ENCODE measurements around the gene TSNAXIP1. TPM values are rescaled to one million over a fixed set of nuclear protein-coding genes. Genes with fewer than 3 reads are reported as not detected.

Gene TSNAXIP1
- total and polyA plus RNA-seq, 10 of the 15 experiments (the other 5 are each of a cell fraction or from before 2014, with no cell fraction given) = 0.09 to 0.63 (median 0.37) TPM; not detected in 1

DNA sequence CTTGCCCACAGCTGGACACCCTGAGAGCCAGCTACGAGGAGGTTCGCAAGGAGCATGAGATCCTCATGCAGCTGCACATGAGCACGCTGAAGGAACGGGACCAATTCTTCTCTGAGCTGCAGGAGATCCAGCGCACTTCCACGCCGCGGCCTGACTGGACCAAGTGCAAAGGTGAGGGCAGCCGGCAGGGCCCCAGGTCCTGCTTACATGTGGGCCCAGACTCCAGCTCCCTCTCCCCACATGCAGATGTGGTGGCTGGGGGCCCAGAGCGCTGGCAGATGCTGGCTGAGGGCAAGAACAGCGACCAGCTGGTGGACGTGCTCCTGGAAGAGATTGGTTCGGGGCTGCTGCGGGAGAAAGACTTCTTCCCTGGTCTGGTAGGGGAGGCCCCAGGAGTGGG lies 19.2 kb downstream of the TSNAXIP1 start (continued):
- TF ChIP-seq, protein P1, sequence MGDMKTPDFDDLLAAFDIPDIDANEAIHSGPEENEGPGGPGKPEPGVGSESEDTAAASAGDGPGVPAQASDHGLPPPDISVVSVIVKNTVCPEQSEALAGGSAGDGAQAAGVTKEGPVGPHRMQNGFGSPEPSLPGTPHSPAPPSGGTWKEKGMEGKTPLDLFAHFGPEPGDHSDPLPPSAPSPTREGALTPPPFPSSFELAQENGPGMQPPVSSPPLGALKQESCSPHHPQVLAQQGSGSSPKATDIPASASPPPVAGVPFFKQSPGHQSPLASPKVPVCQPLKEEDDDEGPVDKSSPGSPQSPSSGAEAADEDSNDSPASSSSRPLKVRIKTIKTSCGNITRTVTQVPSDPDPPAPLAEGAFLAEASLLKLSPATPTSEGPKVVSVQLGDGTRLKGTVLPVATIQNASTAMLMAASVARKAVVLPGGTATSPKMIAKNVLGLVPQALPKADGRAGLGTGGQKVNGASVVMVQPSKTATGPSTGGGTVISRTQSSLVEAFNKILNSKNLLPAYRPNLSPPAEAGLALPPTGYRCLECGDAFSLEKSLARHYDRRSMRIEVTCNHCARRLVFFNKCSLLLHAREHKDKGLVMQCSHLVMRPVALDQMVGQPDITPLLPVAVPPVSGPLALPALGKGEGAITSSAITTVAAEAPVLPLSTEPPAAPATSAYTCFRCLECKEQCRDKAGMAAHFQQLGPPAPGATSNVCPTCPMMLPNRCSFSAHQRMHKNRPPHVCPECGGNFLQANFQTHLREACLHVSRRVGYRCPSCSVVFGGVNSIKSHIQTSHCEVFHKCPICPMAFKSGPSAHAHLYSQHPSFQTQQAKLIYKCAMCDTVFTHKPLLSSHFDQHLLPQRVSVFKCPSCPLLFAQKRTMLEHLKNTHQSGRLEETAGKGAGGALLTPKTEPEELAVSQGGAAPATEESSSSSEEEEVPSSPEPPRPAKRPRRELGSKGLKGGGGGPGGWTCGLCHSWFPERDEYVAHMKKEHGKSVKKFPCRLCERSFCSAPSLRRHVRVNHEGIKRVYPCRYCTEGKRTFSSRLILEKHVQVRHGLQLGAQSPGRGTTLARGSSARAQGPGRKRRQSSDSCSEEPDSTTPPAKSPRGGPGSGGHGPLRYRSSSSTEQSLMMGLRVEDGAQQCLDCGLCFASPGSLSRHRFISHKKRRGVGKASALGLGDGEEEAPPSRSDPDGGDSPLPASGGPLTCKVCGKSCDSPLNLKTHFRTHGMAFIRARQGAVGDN (IDR thresholded peaks at IDR 0.05) = no peak
- TF ChIP-seq, protein P2, sequence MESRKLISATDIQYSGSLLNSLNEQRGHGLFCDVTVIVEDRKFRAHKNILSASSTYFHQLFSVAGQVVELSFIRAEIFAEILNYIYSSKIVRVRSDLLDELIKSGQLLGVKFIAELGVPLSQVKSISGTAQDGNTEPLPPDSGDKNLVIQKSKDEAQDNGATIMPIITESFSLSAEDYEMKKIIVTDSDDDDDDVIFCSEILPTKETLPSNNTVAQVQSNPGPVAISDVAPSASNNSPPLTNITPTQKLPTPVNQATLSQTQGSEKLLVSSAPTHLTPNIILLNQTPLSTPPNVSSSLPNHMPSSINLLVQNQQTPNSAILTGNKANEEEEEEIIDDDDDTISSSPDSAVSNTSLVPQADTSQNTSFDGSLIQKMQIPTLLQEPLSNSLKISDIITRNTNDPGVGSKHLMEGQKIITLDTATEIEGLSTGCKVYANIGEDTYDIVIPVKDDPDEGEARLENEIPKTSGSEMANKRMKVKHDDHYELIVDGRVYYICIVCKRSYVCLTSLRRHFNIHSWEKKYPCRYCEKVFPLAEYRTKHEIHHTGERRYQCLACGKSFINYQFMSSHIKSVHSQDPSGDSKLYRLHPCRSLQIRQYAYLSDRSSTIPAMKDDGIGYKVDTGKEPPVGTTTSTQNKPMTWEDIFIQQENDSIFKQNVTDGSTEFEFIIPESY (IDR thresholded peaks at IDR 0.05) = no peak
- TF ChIP-seq TCF12 (IDR thresholded peaks at IDR 0.05; ENCODE audit: low read depth, low read length) (no peak), HDGF (IDR thresholded peaks at IDR 0.05) (no peak), ZNF384 (IDR thresholded peaks at IDR 0.05; ENCODE audit: borderline replicate concordance, low read depth, low read length) (no peak), RELA (IDR thresholded peaks at IDR 0.05; ENCODE audit: borderline replicate concordance, partially characterized antibody) (no peak), BRCA1 (IDR thresholded peaks at IDR 0.05; ENCODE audit: low read depth, low read length) (no peak), STAT3 (IDR thresholded peaks at IDR 0.05; ENCODE audit: low read depth, low read length) (no peak), POU2F2 (IDR thresholded peaks at IDR 0.05; ENCODE audit: borderline replicate concordance, low read depth, low read length) (no peak), CREB1 (IDR thresholded peaks at IDR 0.05; ENCODE audit: low read depth) (no peak), CHD4 (IDR thresholded peaks at IDR 0.05) (no peak)
- TF ChIP-seq, protein P3, sequence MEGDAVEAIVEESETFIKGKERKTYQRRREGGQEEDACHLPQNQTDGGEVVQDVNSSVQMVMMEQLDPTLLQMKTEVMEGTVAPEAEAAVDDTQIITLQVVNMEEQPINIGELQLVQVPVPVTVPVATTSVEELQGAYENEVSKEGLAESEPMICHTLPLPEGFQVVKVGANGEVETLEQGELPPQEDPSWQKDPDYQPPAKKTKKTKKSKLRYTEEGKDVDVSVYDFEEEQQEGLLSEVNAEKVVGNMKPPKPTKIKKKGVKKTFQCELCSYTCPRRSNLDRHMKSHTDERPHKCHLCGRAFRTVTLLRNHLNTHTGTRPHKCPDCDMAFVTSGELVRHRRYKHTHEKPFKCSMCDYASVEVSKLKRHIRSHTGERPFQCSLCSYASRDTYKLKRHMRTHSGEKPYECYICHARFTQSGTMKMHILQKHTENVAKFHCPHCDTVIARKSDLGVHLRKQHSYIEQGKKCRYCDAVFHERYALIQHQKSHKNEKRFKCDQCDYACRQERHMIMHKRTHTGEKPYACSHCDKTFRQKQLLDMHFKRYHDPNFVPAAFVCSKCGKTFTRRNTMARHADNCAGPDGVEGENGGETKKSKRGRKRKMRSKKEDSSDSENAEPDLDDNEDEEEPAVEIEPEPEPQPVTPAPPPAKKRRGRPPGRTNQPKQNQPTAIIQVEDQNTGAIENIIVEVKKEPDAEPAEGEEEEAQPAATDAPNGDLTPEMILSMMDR (IDR thresholded peaks at IDR 0.05 in 2 of 3, conservative IDR thresholded peaks at IDR 0.05 in 1 of 3; ENCODE audit: control insufficient read depth in 2 of 3, extremely low read depth in 1 of 3, insufficient read depth in 1 of 3, low read depth in 3 of 3, low read length in 3 of 3) = no peak
- TF ChIP-seq, protein P4, sequence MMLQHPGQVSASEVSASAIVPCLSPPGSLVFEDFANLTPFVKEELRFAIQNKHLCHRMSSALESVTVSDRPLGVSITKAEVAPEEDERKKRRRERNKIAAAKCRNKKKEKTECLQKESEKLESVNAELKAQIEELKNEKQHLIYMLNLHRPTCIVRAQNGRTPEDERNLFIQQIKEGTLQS (IDR thresholded peaks at IDR 0.05; ENCODE audit: borderline replicate concordance, extremely low read depth, low read depth, low read length) = no peak
